PC-3 (cell line): ENCODE results near the gene AKAP6.

ENCODE experiments used
- EZH2 ChIP-seq: fragments of 300-600 bp; sonication (generic); IDR thresholded peaks from one replicate; pipeline ENCODE4 v1.6.1; 2017; ENCODE audit warnings: antibody characterized with exemption, mild to moderate bottlenecking, low read length; ENCODE audit not compliant: unreplicated experiment
- EZH2phosphoT487 ChIP-seq: fragments of 300-600 bp; sonication (generic); IDR thresholded peaks from 2 replicates; pipeline ENCODE4 v1.6.1; 2018; ENCODE audit warnings: mild to moderate bottlenecking, antibody characterized with exemption, low read length, borderline replicate concordance
- TF ChIP-seq, protein P1 (sequence below): fragments of 300-600 bp; sonication (generic); conservative IDR thresholded peaks from 2 replicates; pipeline ENCODE4 v1.5.1; 2017; ENCODE audit warnings: antibody characterized with exemption, low read depth, mild to moderate bottlenecking, low read length

DNA sequence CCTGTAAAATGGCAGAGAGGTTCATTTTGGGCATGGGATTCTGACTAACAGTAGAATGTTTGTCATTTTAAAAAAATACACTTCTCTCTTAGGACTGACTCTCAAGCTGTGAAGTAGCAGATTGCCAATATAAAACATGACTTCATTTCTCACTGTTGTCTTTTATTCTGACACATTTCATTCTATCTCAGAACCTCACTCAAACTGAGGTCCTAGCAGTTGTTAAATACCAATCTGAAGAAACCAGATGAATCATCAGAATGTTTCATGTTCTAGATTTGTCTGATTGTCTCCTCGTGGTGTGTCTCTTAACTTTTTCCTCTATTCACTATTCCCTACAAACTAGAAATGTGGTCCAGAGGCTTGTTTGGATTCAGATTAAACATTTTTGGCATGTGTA, 333.1 kb downstream of the AKAP6 start:
- TF ChIP-seq, protein P1, sequence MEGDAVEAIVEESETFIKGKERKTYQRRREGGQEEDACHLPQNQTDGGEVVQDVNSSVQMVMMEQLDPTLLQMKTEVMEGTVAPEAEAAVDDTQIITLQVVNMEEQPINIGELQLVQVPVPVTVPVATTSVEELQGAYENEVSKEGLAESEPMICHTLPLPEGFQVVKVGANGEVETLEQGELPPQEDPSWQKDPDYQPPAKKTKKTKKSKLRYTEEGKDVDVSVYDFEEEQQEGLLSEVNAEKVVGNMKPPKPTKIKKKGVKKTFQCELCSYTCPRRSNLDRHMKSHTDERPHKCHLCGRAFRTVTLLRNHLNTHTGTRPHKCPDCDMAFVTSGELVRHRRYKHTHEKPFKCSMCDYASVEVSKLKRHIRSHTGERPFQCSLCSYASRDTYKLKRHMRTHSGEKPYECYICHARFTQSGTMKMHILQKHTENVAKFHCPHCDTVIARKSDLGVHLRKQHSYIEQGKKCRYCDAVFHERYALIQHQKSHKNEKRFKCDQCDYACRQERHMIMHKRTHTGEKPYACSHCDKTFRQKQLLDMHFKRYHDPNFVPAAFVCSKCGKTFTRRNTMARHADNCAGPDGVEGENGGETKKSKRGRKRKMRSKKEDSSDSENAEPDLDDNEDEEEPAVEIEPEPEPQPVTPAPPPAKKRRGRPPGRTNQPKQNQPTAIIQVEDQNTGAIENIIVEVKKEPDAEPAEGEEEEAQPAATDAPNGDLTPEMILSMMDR = no peak
- no peak for TF ChIP-seq EZH2phosphoT487
- TF ChIP-seq EZH2 = no peak
